ENCODE measurements around the gene SERBP1.
"Not testable (repeated sequence)": the region's sequence is repeated elsewhere in the genome, so short reads cannot be mapped to it uniquely, and the experiment has no call there.

SERBP1 gene

DNA sequence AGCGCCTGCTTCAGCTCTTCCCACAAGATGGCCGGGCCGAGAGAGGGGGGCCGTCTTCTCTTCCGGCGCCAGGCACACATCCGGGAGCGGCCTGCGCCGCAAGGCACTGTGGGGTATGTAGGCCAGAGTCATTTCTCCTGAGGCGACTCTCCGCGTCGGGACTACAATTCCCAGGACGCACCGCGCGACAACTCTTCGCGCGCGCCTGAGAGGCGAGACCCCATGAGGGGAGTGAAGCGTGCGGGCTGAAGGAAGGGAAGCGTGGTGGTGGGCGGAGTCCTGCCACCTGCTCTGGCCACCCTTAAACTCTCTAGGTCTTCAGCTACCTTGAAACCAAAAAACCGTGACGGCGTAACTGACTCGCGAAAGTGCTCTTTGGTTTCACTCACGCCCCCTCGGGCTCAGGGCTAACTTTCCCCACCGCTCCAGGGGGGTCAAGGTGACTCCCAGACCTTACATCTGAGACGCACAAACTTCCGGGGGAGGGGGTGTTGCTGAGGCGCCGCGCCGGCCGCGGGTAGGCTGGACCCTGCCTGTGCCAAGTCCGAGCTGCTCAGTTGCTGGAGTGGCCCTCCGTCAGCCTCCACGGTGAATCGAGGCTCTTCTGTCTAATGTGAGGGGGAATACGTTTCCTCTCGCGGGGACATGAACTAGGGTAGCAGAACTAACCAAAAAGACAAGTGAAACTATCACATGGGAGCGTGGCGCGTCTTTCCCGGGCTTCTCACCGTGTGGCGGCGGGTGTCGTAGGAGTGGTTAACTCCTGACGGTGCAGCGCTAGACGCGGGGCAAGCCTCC lies at the start of gene SERBP1:
SERBP1 (minus strand) TSS at position 45 of the 798 bp plus-strand sequence. CDS start 102 bp downstream, outside the sequence.
- peak; percentile 89 to 95 (median 89) for DNase-seq (ENCODE audit: low read depth in 3 of 3)

DNA sequence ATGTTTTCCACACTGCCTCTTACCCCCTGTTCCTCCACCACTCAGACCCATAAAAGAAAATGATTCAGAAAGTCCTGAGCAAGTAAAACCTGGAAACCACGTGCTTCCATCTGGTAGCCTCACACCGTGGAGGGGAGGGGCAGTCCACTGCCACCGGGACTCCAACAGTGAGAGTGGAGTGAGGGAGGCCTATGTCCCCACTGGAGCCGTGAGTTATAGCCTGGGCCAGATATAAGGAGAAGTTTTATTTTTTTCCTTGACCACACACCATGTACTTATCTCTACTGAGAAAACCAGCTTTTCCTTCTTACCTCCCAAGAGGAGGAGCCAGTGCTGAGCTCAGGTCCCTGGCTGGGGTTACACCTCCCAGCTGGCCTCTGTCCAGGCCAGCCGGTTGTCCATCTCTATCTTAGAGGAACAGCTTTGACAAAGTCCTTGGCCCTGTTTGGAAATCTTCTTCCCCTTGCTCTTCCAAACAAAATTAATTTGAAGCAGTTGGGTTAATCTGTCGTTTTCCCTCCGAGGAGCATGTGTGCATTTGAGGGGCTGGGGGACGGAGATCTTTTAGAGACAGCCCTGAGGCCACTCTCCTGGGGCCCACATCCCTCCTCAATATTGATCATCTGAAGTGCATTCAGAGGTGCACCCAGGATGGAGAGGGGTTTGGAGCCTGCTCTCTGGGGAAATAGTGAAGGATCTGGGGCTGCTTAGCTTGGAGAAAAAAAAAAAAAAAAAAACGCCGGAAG lies 49.1 kb upstream of the SERBP1 start:
- peak in 1 of 3 experiments; percentile 16 for DNase-seq (ENCODE audit: low read depth in 3 of 3)

DNA sequence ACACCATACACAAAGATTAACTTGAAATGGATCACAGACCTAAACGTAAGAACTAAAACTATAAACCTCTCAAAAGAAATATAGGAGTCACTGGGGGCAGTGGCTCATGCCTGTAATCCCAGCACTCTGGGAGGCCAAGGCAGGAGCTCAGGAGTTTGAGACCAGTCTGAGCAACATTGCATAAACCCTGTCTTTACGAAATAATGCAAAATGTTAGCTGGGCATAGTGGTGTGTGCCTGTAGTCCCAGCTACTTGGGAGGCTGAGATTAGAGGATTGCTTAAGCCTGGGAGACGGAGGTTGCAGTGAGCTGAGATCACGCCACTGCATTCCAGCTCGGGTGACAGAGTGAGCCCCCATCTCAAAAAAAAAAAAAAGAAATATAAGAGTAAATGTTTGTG lies 46.7 kb upstream of the SERBP1 start:
- DNase-seq (ENCODE audit: low read depth in 3 of 3), result no peak

DNA sequence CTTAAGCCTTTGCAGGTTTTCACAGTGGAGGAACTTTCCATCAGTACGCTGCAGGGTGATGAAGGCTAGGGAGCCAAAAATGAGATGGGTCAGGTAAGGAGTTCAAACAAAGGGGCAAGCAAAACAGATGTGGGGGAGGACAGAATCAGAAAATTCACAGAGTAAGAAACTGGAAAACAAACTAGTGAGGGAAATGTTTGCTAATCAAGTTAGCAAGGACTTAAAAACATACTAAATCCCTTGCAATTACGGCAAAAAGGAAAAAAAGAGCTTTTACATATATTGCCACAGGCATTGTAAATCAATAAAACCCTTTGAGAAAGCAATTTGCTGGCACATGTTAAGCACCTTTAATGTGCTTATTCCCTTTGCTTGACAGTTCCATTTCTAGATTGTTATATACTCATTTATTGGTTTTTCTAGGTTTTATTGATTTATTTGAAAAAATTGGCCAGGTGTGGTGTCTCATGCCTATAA lies 45.8 kb upstream of the SERBP1 start:
- no peak for DNase-seq (ENCODE audit: low read depth in 3 of 3)

DNA sequence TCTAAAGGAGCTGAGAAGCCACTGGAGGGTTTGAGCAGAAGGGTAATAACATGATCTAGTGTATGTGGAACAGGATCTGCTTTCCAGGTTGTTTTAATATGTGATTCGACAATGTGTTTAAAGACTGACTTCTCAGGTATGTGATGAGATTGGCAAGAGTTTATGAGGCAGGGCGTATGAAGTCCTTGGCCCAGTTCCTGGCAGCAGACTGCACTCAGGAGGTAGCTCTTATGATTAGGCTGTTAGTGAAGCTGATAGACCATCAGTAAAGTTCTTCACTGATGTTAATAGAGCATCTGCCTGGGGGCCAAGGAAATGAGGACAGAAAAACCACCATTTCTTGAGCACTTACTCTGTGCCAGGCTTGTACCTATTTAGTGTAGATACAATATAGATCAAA lies 41.9 kb upstream of the SERBP1 start:
- DNase-seq (ENCODE audit: low read depth in 3 of 3), result no peak

- no peak for DNase-seq (ENCODE audit: low read depth in 3 of 3)
These were observed 39.2 kb upstream of the SERBP1 start for GRCh38 chr1:67469431-67469830.

GRCh38 chr1:67468066-67468718 lies 38.0 kb upstream of the SERBP1 start:
- DNase-seq (ENCODE audit: low read depth in 3 of 3), result no peak

- no peak for DNase-seq (ENCODE audit: low read depth in 3 of 3)
These were observed 35.2 kb upstream of the SERBP1 start for GRCh38 chr1:67465375-67465774.

- DNase-seq (ENCODE audit: low read depth in 3 of 3), result no peak
These were observed 34.5 kb upstream of the SERBP1 start for GRCh38 chr1:67464746-67465145.

GRCh38 chr1:67464058-67464457 lies 33.9 kb upstream of the SERBP1 start:
- DNase-seq (ENCODE audit: low read depth in 3 of 3), result no peak

GRCh38 chr1:67463298-67463955 lies 33.2 kb upstream of the SERBP1 start:
- DNase-seq (ENCODE audit: low read depth in 3 of 3), result no peak

DNA sequence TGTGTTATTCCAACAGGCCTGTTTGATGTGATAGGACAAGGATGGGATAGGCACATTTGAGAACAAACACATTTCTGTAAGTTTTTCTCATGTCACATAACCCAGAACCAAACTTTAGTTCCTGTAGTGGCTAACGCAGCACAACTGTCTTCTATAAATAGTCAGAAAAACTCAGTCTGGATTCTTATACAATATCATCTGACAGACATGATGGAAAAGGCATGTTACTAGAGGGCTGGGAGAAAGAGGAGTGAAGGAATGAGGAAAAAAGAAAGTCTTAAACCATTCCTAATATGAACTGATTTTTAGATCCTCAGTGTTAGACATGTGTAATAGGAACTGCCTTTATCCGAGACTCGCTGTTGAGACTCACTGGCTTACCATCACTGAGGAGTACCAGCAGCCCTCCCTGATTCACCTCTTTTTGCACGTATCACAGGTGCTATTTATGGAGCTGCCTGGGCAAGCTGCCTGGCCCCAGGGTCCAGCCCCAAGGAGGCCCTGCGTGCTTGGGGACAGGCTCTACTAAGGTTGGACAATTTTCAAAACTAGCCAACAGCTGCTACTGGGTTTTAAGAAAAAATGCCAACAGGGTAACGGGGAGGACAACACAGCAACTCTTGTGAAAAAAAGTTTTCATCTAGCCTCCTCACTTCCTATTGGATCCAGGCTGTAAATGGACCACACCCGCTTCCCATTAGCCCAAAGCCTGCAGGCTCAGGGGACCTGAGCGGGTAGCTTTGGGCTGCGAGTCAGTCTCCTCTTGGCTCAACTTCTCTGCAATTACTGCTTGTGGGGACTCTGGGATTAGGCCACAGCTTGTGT lies 30.7 kb upstream of the SERBP1 start:
- no peak for DNase-seq (ENCODE audit: low read depth in 3 of 3)

DNA sequence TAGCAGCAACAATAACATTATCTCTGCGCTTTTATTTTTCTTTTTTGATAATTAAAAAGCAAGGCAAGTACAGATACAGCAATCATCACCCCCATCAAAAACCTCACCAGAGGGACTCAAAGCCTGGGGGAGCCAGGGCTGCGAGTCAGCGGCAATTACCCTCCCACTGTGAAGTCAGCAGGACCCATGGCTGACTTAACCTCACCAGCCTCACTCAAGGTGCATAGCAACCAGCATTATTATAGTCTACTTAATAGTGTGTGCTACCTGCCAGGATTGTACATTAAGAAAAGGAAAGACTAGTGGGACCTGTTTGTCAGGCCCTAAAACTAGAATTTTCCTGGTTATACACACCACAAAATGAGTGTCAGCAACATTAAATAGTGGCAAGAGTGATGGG lies 28.9 kb upstream of the SERBP1 start:
- no peak for DNase-seq (ENCODE audit: low read depth in 3 of 3)

DNA sequence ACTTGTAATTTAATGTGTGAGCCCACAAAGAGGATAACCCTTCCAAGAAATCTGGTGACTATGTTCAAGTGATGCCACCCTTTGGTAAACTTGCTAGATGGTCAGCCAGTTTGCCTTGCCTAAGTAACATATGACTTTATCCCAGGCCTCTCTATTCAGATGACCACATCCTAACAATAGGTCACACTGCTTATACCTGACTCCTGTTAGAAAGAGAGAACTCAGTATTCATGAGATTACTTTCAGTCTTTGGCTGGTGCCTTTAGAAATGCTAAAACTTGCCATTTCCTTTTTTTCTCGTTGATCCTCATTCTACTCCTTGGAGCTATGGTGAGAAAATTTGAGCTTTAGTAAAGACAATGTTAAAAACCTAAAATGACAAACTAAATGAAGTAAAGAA lies 28.5 kb upstream of the SERBP1 start:
- DNase-seq (ENCODE audit: low read depth in 3 of 3), result no peak

DNA sequence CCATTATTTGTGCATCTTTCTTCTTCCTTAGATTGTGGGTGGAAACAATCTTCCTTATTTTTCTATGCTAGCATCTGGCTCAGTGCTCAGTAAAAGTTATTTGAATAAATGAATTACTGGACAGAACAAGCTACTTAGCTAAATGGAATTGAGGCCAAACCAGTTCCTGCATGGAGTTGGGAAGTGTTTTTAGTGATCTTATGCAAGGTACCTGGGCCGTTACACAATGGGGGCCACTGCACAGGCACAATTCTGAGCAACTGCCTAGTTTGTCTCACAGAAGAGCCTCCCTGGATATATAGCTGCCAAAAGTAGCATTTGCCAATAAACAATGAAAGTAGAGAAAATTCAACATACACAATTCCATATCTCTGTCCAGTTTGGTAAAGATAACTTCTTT lies 27.0 kb upstream of the SERBP1 start:
- DNase-seq (ENCODE audit: low read depth in 3 of 3), result no peak

DNA sequence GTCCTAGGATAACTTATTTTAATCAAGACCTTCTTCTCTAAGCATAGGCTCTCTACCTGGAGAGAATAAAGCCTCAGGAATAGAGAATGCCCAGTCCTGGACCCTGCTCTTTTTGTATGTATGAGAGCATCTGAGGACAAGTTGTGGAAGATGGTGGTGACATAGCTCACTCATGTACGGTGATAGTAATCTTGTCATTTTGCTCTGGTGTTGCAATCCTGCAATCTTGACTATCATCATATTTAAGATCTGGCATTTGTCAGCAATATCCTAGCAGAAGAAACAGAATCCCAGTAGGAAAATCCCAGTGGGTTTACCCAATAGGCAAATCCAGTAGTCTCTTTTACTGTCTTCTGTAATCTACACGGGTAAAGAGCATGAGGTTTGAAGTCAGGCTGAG lies 21.6 kb upstream of the SERBP1 start:
- DNase-seq (ENCODE audit: low read depth in 3 of 3), result no peak

DNA sequence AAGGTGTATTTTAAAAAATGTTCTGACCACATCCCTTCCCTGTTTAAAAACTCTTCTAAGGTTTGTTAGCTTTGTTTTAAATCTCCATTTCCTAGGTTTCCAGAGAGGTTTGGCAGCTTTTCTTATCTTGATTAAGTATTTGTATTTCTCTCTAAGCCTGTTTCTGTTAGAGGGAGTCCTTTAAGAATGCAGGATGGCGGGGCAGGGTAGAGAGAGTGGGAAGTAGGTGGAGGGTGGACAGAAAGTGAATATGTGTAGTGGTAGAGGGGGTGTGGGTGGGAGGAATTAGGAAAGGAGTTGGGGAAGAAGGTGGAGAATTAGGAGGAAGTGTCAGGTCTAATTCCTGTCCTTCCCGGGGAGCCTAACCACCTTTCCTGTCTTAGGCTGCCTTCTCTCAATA lies 21.2 kb upstream of the SERBP1 start:
- DNase-seq (ENCODE audit: low read depth in 3 of 3), result no peak

DNA sequence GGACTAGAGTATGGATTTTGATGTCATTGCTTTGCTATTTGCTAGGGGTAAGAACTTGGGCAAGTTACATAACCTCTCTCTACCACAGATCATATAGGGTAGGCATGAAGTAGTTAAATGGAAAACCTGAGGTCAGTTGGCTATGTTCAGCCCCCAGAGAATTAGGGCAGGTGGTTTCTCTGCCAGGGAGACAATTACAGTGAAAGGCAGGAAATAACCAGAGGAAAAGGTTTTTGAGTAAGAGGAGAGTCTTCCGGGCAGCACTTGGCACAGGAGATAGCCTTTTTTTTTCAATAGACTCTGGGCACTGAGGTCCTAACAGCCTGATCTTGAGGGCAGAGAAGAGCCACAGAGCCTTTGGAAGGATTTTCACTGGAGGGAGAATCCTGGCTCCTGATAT lies 16.7 kb upstream of the SERBP1 start:
- DNase-seq (ENCODE audit: low read depth in 3 of 3), result no peak

DNA sequence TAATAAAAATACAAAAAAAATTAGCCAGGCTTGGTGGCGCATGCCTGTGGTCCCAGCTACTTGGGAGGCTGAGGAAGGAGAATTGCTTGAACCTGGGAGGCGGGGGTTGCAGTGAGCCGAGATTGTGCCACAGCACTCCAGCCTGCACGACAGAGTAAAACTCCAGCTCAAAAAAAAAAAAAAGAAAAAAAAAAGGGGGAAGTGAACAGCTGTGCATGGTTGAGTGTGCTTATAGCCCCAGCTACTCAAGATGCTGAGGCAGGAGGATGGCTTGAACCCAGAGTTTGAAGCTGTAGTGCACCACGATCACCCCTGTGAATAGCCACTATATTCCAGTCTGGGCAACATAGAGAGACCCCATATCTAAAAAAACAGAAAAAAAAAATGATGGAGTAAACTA lies 15.8 kb upstream of the SERBP1 start:
- DNase-seq (ENCODE audit: low read depth in 3 of 3), result not testable (repeated sequence)

DNA sequence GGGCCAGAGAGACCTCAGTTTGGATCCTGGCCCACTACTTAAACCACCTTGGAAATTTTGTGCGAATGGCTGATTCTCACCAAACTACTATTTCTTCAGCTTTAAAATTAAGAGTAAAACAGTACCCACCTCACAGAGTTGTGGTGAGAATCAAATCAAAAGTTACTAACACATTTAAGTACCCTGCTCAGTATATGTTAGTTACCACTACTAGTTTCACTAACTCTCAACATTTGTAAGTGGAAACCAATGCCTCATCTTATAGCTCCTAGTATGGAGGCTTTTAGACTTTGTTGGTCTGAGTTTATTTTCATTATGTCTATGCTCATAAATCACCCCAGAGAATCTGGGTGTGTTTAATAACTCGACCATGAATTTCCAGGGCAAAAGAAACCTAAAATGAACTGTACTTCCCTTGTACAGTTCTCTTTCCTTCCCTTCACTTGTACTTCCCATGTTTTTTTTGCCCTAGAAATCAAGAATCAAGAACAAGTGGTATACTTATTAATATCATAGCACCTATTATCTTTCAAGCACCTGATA lies 11.6 kb upstream of the SERBP1 start:
- no peak for DNase-seq (ENCODE audit: low read depth in 3 of 3)

DNA sequence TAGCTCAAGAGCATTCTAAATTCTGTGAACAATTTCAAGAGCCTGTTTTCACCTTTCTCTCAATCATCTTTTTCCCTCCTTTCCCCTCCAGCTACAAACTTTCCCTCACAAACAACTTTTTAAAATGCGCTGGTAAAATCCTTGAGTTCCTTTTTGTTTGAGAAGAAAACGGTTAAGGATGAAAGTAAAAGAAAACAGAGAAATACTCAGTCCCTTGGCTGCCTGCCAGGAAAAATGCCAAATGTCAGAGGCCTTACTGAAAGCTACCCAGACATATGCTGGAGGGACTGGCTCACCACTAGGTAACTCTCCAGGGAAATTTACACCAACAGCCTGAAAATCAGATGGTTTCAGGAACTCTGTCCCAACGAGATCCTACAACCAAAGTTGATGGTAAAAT lies 11.0 kb upstream of the SERBP1 start:
- peak in 2 of 3 experiments; percentile 48 to 49 for DNase-seq (ENCODE audit: low read depth in 3 of 3)

All from stimulated activated CD4-positive, alpha-beta T cell treated with anti-CD3 and anti-CD28 coated beads, TNF-alpha, amount 100 ng/mL, for 24 hours (primary cell).